Measurements from ENCODE around the gene FAM98B. TPM values are rescaled to one million over a fixed set of nuclear protein-coding genes. Genes with fewer than 3 reads are reported as not detected.

FAM98B gene
- total RNA-seq = 6.6 and 11.7 TPM in 2 replicates

DNA sequence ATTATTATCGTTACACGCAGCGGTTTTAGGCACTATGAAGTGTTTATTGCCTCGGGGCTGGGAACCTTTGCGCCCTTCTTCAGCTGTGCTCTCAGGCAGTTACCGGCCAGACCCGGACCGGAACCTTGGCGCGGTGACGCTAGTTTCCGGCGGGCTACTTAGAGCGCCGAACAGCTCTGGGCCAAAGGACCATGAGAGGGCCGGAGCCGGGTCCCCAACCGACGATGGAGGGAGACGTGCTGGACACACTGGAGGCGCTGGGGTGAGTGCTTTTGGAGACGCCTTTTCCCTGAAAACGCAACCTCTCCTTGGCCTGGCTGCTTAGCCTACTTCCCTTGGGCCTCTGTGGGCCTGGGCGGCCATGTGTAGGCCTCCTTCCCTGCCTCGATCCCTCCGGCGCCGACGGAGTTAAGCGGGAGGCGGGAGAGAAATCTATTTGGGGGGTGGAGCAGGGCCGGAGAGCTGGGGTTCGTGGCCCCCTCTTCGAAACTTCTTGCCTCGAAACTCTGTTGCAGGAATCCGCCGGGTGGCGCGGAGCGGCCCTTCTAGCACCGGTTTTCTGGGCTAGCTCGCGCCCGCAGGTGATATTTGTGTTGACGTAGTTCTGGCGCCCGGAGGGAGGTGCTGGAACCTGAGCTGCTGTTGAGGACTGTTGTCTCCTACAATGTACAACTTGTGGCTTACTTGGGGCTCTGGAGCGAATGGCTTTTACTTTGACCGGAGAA, at the start of gene FAM98B:
Gene FAM98B, plus strand, starts transcription at position 157 of the 725 bp plus-strand sequence. Its CDS starts 35 bp downstream, at position 192.

Other genes with a start within 250 kb of the FAM98B start
- gene SPRED1, start 201.3 kb upstream of the FAM98B start, total RNA-seq = 60.5 and 106 TPM in 2 replicates
- 0.24 and 0.32 TPM in 2 replicates for gene RASGRP1, start 110.7 kb downstream of the FAM98B start, total RNA-seq

Data from hair follicle dermal papilla cell (primary cell).